HepG2 (cell line): ENCODE data around the gene GNAI2. TPM values are rescaled to one million over a fixed set of nuclear protein-coding genes. Genes with fewer than 3 reads are reported as not detected.

Experiments used
- CEBPZ ChIP-seq: IDR thresholded peaks from 2 replicates; pipeline ENCODE4 v1.6.1; 2012; ENCODE audit warnings: low read length, improper control_type of control experiment
- DBP ChIP-seq: sonication (generic); formaldehyde crosslinking; IDR thresholded peaks from 2 replicates; pipeline ENCODE4 v1.4.0; 2020; ENCODE audit warnings: missing genetic modification reagents; ENCODE audit errors: not compliant biosample characterization
- DNMT3B ChIP-seq: conservative IDR thresholded peaks from 2 replicates; pipeline ENCODE4 v1.6.1; 2016; ENCODE audit warnings: missing biosample characterization, control low read depth
- GZF1 ChIP-seq: sonication (generic); formaldehyde crosslinking; IDR thresholded peaks from 2 replicates; pipeline ENCODE4 v1.5.1; 2020; ENCODE audit warnings: mild to moderate bottlenecking, missing genetic modification reagents
- HOXA7 ChIP-seq: sonication (generic); formaldehyde crosslinking; IDR thresholded peaks from 2 replicates; pipeline ENCODE4 v1.8.1; 2022; ENCODE audit warnings: mild to moderate bottlenecking, missing genetic modification reagents, moderate library complexity
- IRF9 ChIP-seq: sonication (generic); formaldehyde crosslinking; IDR thresholded peaks from 2 replicates; pipeline ENCODE4 v1.8.0; 2022; ENCODE audit warnings: missing genetic modification reagents, mild to moderate bottlenecking, borderline replicate concordance
- KLF13 ChIP-seq: sonication (generic); formaldehyde crosslinking; IDR thresholded peaks from 2 replicates; pipeline ENCODE4 v1.4.0; 2020; ENCODE audit warnings: mild to moderate bottlenecking, missing genetic modification reagents
- MBNL3 ChIP-seq: fragments of 250-450 bp; sonication (Bioruptor Pico); conservative IDR thresholded peaks from 2 replicates; pipeline ENCODE4 v1.8.0; 2022; ENCODE audit warnings: mild to moderate bottlenecking, inconsistent platforms
- MLX ChIP-seq: IDR thresholded peaks from 2 replicates; pipeline ENCODE4 v1.6.1; 2016
- PHF21A ChIP-seq: sonication (generic); formaldehyde crosslinking; IDR thresholded peaks from 2 replicates; pipeline ENCODE4 v1.5.0; 2020; ENCODE audit warnings: mild to moderate bottlenecking, missing genetic modification reagents
- PITX1 ChIP-seq: sonication (generic); formaldehyde crosslinking; IDR thresholded peaks from 2 replicates; pipeline ENCODE4 v1.5.1; 2020; ENCODE audit warnings: mild to moderate bottlenecking, missing genetic modification reagents
- RFX5 ChIP-seq: IDR thresholded peaks from 2 replicates; pipeline ENCODE4 v1.6.1; 2011; ENCODE audit warnings: low read depth, low read length, improper control_type of control experiment
- THYN1 ChIP-seq: sonication (generic); formaldehyde crosslinking; IDR thresholded peaks from 2 replicates; pipeline ENCODE4 v1.8.1; 2023; ENCODE audit warnings: low read depth, mild to moderate bottlenecking, moderate library complexity, missing genetic modification reagents, borderline replicate concordance
- ZFY ChIP-seq: sonication (generic); formaldehyde crosslinking; IDR thresholded peaks from 2 replicates; pipeline ENCODE4 v1.4.0; 2020; ENCODE audit warnings: missing genetic modification reagents
- ZNF142 ChIP-seq: sonication (generic); formaldehyde crosslinking; IDR thresholded peaks from 2 replicates; pipeline ENCODE4 v1.4.0; 2020; ENCODE audit warnings: missing genetic modification reagents
- ZNF264 ChIP-seq: sonication (generic); formaldehyde crosslinking; IDR thresholded peaks from 2 replicates; pipeline ENCODE4 v1.4.0; 2020; ENCODE audit warnings: missing genetic modification reagents
- ZNF703 ChIP-seq: sonication (generic); formaldehyde crosslinking; IDR thresholded peaks from 2 replicates; pipeline ENCODE4 v1.5.1; 2020; ENCODE audit warnings: missing genetic modification reagents, mild to moderate bottlenecking, moderate library complexity, borderline replicate concordance
- polyA plus RNA-seq, 8 experiments: library from polyadenylated mRNA; depleted of rRNA in 3 of 8; stranded (reverse) in 7 of 8; unstranded in 1 of 8; fragments of >200 nt; fragmentation: Illumina TruSeq in 4 of 8; extraction: Trizol in 4 of 8; gene quantifications; 2 replicates each; pipeline versions ENCODE4 v1.2.1 to v1.2.3, GENCODE V29; 2011 to 2016; ENCODE audit warnings: low read depth in 4 of 8, missing spikeins in 1 of 8, mixed read lengths in 1 of 8; ENCODE audit not compliant: insufficient read depth in 1 of 8
- total RNA-seq, 5 experiments: library from RNA; depleted of rRNA; stranded (reverse); fragments of >200 nt; fragmentation: Illumina TruSeq; extraction: Trizol; gene quantifications; 2 replicates each; pipeline ENCODE4 v1.2.3, GENCODE V29; 2016; ENCODE audit warnings: low read depth in 1 of 5

GNAI2 gene
- total and polyA plus RNA-seq, 2 of the 13 experiments (the other 11 are each of a cell fraction or from before 2014, with no cell fraction given), result 51.1 to 66.2 TPM

- TF ChIP-seq DBP (CRISPR knock-in tag) (peak; percentile 14), ZNF142 (CRISPR knock-in tag) (no peak), PHF21A (CRISPR knock-in tag) (0 out of 2 replicates have a peak, but pooled peaks have one; percentile 14), MBNL3 (CRISPR knock-in tag) (no peak), IRF9 (no peak), CEBPZ (no peak), ZFY (no peak), RFX5 (no peak), HOXA7 (CRISPR knock-in tag) (no peak), ZNF703 (CRISPR knock-in tag) (peak; percentile 60; the same call in 1 of the 2 replicates), THYN1 (no peak), PITX1 (CRISPR knock-in tag) (peak; percentile 66; the same call in 1 of the 2 replicates), MLX (CRISPR knock-in tag) (no peak), DNMT3B (no peak), ZNF264 (CRISPR knock-in tag) (no peak), KLF13 (no peak; the same call in 1 of the 2 replicates), GZF1 (CRISPR knock-in tag) (no peak)
Observed at GRCh38 chr3:50205413-50206276, 30.4 kb upstream of the GNAI2 start (continued).
